HS-27A (cell line): ENCODE measurements around the gene SLC7A10.

Experiments
- DNase-seq: peaks from one replicate; pipeline ENCODE4 v3.0.0-alpha.2; 2012; ENCODE audit warnings: low read depth, missing footprints

Gene SLC7A10

DNA sequence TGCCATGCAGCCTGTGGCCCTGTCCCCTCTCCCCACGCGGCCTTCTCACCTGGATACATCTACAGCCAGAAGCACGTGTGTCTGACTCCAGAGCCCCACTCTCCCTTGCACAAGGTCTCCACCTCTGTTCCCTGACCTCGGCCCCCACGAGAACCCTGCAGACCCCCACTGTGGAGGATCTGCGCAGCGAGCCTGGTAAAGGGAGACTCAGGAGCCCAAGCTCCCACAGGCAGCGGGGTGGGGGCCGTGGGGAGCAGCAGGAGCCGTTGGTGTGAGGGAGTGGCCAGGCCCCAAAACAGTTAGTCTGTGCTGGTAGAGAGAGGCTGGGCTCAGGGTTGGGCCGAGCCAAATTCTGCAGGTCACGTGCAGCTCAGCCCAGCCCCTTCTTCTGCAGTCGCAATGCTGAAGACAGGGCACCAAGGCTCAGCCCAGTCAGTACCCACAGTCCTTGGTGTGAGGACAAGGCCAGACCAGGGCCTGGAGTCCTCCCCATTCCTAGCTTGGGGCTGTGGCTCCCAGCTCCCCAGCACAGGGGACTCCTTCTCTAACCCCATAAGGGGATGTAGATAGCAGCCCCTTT lies 28.7 kb upstream of the SLC7A10 start:
- DNase-seq = no peak

DNA sequence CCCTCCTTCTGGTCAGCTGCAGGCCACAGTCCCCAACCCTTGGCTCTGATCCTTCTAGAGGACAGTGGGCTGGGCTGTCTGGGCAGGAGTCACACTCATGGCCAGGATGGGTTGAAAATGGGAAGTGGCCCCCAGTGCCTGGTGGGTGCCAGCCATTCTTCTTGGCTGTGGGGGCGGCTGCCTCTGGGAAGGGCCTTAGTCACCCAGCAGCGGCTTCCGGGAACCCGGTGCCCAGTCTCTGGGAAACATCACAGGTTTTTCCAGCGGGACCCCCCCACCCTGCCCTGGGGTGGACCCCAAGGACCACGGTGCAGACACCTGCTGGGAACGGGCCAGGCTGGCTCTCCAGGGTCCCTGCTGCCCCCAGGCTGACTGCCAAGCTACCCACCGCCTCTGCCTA lies 27.3 kb upstream of the SLC7A10 start:
- DNase-seq = no peak

DNA sequence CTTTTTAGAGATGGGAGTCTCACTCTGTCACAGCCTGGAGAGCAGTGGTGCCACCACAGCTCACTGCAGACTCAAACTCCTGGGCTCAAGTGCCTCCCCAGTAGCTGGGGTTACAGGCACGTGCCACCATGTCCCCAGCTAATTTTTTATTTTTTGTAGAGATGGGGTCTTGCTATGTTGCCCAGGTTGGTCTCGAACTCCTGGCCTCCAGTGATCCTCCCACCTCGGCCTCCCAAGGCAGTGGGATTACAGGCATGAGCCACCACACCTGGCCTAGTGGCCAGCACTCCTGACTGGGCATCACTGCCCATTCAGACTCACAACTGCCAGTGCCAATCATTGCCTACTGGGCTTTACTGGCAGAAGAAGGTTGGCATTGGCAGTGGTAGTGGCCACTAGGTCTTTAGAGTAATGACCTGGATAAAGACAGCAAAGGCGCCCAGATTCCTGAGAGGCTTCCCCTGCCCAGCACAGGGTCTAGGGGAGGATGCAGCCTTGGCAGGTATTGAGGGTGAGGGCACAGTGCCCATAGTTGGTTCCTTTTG lies 26.8 kb upstream of the SLC7A10 start:
- DNase-seq = no peak

DNA sequence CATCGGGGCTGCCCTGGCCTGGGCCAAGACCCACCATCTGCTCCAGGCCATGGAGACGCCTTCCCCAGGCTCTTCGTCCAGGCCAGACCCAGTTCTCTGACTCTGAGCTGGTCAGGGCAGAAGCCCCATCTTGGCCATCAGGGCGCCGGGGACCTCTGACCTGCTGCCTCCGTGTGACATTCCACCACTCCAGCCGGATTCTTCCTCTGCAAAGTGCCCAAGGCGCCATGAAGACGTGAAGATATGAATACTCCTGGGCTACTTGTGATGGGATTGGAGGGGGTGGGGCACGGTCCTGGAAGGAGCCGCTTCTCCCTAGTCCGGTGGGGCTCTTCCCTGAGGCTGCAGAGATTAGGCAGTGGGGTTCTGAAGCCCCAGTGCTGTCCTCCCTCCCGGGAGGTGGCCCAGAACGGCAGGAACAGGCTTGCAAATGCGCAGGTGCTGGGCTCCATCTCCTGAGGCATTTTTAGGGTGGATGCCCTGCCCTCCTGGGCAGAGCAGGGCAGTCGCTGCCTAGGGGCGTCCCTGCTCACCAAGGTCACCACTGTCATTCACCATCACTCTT lies 26.0 kb upstream of the SLC7A10 start:
- DNase-seq = no peak

DNA sequence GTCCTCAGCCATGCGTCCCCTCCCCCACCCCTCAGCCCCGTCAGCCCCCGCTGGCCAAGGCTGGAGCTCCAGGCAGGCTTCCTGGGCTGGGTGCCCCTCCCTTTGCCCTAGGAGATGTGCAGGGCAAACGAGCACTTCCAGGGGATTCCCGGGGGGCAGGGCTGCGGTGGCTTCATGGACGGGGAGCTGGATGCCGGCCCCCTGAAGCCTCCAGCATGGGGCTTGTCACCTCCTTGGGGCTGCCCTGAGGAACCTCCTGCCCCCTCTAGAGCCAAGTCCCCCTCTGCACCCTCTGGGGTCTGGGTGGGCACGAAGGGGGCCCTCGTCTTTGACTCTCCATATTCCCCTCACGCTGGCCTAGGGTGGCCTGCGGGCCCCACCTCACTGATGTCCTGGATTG lies 25.4 kb upstream of the SLC7A10 start:
- DNase-seq = no peak

DNA sequence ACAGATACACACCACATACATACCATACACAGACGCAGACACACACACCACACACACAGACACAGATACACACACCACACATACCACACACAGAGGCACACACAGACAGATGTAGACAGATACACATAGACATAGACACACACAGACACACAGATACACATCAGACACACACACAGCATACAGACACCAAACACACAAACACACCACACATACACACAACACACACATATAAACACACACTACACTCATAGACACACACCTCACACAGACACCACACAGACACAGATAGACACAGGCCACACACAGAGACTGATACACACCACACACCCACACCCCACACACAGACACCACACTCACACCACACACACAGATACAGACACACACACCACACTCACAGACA lies 24.9 kb upstream of the SLC7A10 start:
- DNase-seq = no peak

DNA sequence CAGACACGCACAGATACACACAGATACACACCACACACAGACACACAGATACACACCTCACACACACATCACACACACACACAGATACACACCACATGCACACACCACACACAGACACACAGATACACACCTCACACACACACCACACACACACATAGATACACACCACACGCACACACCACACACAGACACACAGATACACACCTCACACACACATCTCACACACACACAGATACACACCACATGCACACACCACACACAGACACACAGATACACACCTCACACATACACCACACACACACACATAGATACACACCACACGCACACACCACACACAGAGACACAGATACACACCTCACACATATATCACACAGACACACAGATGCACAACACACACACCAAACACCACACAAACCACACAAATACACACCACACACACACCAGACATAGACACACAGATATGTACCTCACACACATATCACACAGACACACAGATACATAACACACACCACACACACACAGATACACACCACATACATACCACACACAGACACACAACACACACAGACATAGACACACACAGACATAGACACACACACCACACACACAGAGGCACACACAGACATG lies 24.2 kb upstream of the SLC7A10 start:
- DNase-seq = no peak

DNA sequence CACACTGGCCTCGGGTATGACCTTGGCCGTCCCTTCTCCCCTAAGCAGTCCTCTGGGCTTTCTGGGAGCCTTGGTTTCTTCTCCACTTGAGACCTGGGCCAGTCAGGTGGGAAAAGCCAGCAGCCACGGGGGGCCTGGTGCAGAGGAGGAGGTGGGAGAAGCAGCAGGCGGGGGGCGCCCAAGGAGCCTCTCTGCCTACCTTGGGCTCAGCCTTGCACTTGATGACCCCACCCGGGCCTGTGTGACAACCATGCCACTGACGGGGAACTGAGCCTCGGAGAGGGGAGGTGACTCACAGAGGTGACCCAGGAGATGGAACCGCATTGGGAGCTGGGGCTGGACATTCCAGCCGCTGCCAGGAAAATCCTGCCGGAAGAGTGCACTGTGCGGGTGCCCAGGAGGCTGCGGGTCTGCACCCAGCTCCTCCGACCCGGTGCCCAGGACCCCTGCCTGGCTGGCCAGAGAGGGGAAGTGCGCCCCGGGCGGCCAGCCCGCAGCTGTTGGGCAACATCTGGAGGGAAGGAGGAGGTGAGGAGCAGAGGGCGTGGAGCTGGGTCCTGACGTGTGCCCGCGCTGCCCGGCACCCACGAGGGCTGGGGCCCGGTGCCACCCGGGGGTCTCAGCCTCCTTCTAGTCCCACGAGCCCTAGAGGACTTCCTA lies 23.4 kb upstream of the SLC7A10 start:
- no peak for DNase-seq

DNA sequence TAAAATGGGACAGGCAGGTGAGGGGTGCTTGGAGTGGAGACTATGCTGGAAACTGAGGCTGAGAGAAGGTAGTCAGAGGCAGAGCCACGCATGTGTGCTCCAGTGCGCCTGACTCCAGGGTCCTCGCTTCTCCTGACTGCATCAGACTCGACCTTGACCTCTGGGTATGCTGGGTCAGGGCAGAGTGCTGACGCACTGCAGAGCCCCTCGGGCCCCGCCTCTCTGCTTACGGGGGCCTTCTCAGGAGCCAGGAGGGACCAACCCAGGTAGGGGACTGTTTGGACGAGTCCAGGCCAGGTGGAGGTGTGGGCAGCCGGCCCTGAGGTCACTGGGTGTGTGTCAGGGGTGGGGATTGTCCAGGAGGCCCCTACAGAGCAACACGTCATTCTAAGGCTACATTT lies 22.9 kb upstream of the SLC7A10 start:
- no peak for DNase-seq

DNA sequence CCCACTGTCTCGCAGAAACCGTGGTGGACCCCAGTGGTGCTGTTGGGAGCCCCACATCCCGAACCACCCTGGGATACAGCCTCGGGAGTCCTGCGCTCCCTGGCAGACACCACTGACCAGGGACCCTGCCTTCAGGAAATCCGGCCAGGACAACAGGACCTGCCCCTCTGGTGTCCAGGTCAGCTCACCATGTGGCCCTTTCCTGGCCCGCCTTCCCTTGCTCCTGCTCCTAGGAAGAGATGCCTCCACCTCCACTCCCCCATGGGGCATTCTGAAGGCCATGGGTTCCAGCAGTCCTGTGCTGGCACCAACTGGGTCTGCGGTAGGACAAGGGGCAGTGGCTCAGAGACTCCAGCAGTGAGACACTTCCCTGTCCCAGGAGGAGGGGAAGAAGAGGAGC lies 22.5 kb upstream of the SLC7A10 start:
- no peak for DNase-seq

DNA sequence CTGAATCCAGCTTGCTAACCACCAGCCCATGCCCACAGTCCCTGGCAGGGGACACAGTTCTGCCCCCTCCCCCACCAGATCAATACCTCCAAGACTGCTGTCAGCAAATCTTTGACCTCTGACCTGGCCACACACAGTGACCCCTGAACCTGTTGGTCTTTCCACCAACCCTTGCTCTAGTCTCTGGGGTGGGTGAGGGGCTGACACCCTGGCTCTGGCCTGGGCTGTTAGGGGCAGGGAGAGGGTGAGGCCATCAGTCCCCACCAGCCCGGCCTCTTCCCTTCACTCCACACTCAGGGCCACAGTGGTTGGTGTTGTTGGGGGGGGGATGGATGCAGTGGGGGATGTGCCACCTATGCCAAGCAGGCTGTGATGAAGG lies 21.8 kb upstream of the SLC7A10 start:
- DNase-seq = no peak

DNA sequence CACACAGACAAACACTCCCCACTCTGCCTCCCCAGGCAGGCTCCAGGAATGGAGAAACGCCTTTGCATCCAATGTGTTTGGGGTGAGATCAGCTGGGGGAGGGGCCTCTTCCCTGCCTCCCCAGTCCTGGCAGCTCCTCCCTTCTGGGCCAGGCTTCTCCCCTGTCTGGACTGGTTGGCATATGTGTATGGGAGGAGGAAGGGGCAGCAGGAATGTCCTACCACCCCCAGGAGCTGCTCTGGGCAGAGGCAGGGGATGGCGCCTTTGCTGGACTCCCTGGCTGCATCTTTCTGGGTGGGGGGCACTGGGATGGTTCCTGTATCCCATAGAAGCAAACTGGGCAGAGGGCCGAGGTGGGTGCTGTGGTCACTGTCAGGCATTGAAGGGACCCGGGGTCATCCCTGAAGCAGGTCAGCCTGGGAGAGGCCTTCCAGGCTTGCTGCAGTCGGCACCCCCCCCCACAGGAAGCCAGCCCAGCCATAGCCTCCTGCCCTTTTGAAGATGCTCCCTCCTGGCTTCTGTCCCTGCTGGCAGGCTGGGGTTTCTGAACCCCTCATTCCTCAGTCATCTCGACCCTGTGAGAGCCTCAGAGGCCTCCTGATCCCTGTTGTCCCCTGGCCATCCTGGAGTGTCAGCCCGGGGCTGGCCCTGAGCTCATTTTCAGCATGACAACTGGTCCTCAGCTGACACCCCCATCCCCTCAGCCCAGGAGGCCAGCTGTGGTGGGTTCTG lies 21.2 kb upstream of the SLC7A10 start:
- DNase-seq = no peak

DNA sequence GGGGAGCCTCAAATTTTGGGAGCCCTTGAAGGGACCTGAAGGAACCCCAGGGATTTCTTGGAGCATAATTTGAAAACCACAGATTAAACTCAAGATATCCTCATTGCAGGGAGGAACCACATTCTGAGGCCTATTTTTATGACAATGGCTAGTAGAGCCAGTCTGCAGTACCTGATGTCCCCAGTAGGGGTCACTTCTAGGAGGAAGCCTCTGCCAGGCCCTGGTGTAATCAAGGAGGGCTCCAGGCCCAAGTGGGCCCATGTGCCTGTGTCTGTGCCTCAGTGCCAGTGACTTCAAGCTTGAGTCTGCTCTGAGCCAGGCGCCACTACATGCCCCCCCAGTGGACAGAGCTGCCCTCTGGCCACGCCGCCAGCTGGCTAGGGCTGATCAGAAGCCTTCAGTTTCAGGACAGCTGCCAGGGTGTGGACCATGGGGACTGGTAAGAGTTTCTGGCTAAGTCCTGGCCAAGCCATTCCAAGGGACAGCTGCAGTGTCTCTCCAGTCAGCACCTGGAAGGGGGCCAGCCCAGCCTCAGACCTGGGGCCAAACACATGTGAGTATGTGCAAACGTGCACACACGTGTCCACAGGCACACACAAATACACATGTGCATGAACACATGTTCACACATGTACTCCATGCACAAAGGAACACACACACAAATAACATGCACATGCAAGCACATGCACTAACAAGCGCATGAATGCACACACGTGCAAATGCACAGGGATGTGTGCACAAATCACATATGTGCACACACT lies 20.5 kb upstream of the SLC7A10 start:
- DNase-seq = no peak

DNA sequence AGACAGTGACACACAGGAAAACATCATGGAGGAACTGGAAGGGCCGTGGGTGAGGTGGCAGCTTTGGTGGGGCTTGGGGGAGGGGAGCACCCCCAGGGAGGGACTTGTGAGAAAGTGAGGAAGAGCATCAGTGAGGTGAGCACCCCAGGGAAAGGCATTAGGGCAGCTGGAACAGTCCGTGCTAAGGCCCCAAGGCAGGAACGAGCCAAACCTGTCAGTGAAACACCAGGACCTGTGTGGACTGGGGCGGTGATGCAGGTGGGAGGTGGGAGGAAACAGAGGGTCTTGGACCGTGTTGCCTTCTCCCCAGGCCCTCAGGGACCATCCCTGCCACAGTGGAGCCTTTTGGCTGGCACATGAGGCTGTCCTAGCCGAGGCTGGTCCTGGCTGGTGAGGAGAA lies 17.3 kb upstream of the SLC7A10 start:
- no peak for DNase-seq

DNA sequence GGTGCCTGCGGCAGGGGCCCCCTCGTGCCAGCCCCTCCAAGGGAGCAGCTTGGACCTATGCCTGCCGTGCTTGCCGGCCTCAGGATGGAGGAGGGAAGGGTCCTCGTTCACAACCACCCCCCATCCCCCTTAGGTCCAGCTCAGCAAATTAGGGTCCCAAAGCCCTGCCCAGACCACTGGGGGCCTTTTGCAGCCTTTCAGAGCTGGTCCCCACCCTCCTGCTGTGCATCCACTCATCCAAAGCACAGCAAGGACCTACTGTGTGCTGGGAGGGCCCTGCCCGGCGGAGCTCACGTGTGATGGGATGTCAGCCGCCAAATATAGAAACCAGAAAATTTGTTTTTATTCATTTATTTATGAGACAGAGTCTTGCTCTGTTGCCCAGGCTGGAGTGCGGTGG lies 16.5 kb upstream of the SLC7A10 start:
- DNase-seq = no peak

DNA sequence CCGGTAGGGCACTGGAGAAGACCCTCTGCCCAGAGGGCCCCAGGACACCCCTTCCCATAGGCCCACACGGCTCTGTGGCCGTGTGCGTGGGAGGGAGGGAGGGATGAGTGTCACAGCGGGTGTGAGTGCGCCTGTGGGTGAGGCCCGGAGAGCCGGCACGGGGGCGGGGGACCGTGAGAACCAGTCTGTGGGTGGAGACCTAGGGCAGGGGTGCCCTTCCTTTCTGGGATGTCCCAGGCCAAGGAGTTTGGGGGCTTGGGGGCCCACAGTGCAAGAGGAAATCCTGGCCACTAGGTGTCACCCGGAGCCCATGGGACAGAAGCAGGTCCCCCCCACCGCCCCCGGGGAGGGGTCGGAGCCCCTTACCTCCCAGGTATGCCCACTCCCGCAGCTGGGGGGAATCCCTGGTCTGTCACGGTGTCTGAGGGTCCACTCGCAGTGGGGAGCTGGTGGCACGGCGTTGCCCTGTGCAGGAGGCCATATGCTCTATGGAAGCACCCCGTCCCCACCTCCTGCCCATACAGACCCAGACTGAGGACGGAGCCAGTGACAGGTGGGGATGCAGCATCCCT lies 16.0 kb upstream of the SLC7A10 start:
- no peak for DNase-seq

DNA sequence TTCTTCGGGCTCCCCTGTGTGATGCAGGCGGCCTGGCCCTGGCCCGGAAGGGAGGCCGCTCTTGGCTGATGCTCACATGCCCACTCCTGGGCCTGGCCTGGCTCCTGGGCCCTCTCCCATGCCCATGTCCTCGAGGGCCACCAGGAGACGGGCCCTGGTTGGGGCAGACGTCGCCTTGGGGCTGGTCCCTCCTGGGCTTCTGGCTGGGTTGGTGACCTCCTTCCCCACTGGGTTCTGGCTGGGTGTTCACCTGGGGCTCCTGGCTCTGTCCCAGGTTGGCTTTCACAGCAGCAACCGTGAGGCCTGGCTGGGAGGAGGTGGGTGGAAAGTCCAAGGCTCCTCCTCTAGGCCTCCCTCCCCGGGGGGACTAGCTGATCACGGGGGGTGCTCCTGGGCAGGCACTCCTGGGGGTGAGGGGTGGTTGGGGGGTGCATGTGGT lies 15.5 kb upstream of the SLC7A10 start:
- DNase-seq = no peak

DNA sequence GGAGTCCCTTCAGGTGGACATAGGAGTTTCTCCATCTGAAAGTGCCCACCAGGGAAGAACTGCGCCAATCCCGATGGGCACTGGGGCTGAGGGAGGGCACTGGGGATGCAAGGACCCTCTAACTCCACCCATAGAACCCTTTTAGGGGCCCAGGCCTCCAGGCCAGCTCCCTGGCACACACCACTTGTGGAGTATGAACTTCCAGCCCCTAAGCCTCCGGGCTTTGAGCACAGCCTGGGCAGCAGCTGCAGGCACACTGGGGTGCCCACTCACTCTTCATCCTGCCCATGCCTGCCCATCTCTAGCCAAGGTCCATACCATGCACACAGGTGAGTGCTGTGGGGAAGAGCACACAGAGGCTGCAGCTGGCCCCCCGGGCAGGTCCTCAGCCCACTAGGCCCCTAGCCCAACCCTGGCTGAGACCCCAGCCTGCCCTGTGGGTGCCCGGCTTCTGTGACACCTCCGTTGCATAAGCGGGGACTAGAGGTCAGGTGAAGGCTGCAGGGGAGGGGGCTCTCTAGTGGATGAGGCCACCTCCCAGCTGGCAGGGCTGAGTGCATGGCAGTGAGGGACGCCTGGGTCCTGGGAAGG lies 14.6 kb upstream of the SLC7A10 start:
- DNase-seq = no peak

DNA sequence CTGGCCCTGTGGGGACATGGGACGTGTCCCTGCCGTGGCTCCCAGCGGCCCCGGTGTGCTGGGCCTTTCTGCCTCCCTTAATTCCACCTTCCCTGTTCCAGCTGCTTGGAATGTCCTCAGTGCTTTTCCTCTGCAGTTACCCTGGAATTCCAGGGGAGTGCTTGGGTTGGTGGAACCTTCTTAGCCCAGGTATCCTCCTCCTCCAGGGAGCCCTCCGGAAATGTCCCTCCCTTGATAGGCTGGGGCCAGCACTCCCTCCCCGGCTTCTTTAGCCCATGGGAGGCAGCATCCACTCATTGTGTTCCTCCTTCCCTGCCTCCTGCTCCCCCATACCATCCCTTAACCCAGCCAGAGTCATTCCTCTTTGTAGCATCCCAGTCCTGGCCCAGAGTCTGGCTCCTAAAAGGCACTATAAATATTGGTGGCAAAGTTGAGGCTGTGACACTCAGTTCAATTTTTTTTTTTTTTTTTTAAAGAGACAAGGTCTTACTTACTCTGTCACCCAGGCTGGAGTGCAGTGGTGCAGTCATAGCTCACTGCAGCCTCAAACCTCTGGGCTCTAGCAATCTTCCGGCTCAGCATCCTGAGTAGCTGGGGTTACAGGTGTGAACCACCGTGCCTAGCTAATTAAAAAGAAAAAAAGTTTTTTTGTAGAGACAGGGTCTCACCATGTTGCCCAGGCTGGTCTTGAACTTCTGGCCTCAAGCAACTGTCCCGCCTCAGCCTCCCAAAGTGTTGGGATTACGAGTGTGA lies 13.7 kb upstream of the SLC7A10 start:
- no peak for DNase-seq

DNA sequence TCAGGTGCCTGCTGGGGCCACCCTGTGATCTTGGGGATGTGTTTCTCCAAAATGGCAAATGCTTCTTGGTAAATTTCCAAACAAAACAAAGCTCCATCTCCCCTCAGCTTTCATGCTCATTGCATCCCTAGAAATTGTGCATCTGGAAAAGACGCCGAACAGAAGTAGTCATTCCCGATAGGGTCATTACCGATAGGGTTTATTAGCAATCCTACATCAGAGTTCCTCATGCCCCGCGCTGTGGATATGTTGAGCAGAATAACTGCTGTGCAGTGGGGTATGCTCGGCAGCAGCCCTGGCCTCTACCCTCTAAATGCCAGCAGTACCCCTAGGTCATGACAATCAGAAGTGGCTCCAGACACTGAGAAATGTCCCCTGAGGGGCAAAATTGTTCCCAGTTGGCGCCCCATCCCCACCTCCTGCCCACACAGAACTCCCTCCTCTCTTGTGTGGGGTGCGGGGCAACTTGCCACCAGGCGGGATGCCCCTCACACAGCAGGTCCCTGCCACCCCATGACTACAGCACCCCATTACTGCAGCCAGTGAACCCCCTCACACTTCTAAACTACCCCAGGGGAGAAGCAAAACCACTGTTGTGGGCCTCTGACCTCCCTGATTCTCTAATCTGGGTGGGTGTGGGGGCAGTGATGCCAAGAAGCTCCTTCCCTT lies 13.0 kb upstream of the SLC7A10 start:
- no peak for DNase-seq
